Mucosa of stomach (tissue), 1 donor: ENCODE data around the gene KIAA0319L.

Experiments used
- H3K27me3 ChIP-seq: one replicate; pipeline ENCODE4 v1.7.0; 2013; ENCODE audit warnings: mild to moderate bottlenecking, low read length; ENCODE audit not compliant: control insufficient read depth, insufficient read depth
- H3K36me3 ChIP-seq: one replicate; pipeline ENCODE4 v1.7.0; 2013; ENCODE audit warnings: low read length; ENCODE audit not compliant: control insufficient read depth, insufficient read depth
- H3K4me1 ChIP-seq: one replicate; pipeline ENCODE4 v1.7.0; 2013; ENCODE audit warnings: mild to moderate bottlenecking, low read length; ENCODE audit not compliant: control insufficient read depth, insufficient read depth
- H3K4me3 ChIP-seq: one replicate; pipeline ENCODE4 v1.7.0; 2013; ENCODE audit warnings: low read length
- H3K9ac ChIP-seq: one replicate; pipeline ENCODE4 v1.7.0; 2013; ENCODE audit warnings: mild to moderate bottlenecking, low read length, moderate library complexity
- H3K9me3 ChIP-seq: one replicate; pipeline ENCODE4 v1.7.0; 2013; ENCODE audit warnings: mild to moderate bottlenecking, low read length, moderate library complexity; ENCODE audit not compliant: control insufficient read depth
- donor health status: Pancreatic carcinoma.

Gene KIAA0319L

DNA sequence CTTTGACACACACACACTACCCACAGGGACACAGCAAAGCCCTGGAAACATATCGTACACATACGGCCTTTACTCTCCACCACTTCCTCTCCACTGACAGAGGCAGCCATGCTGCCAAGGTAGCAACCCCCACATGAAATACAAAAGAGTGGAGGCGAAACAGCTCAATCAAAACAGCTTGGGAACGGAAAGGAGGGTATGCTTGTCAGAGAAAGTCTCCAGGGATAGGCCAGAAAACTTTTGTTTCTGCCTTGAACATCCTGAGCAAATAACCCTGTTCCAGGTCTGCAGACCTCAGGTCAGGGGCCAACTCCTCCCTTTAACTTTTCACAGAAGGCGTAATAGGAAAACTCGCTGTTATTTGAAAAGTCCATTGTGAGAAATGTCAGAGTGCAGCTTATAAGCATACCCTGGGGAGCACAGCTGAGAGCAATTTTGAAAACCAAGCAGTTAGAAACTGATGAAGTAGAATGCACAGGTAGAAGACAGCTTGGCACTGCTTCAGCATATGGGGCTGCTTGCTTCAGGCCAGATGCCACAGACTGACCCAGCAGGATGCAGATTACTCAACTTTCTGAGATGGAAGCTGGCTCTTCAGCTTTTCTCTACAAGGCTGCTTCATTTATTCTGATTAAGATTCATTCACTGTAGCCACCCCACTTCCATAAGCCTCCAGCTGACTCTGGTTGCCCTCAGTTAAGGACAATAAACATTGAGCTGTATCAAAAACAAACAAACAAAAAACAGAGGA is 18.0 kb downstream of the KIAA0319L start:
- Histone ChIP-seq H3K36me3 (no peaks in the 10 kb centered on the region), H3K9me3 (no peaks in the 10 kb centered on the region), H3K4me3 (no peak overlapping the region), H3K9ac (no peak overlapping the region), H3K4me1 (peaks cover 11% of the 10 kb centered on the region), H3K27me3 (no peaks in the 10 kb centered on the region)

DNA sequence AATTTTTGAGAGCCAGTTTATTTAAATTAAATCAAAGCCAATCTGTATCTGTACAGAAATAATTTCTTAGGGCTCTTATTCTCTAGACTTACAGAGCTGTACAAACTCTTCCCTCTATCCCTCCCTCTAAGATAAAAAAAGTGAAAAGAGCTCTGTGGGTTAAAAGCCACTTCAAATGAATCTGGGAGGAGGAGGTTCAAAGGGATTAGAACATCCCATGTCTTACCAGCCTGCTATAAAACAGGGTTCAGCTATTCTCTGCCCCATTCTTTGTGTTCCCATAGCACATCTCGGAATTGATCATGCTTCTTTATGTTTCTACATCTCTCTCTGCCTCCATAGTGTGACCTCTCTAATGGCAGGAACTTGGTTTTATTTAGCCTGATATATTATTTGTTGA is 19.4 kb downstream of the KIAA0319L start:
- Histone ChIP-seq H3K9me3 (no peaks in the 10 kb centered on the region), H3K4me3 (no peak overlapping the region), H3K4me1 (peaks cover 11% of the 10 kb centered on the region), H3K9ac (no peak overlapping the region), H3K27me3 (no peaks in the 10 kb centered on the region), H3K36me3 (no peaks in the 10 kb centered on the region)

DNA sequence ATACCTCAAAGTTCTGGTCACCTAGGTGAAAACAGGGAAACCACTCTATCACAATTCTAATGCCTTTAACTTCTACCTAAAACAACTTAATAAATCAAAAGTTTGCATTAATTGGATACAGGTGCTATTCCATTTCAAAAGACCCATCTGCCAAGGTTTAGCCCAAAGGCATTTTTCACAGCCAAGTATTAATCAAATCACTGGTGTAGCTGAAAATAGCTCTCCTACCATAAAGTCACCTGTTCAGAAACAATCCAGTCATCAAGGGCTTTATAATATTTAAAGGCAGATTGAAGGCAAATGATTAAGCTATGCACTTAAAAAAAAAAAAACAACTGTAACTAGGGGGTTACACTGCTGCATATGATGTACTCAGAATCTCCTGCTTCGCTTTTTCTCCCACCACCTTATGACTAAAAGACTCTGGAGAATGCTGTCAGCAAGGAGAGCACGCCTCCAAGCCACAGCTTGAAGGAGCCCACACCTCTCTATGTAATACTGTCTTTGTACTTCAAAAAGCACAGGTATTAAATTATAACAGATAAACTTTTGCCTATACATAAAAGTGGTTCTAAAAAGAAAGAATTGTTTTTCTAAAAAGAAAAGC is 20.5 kb downstream of the KIAA0319L start:
- Histone ChIP-seq H3K9ac (no peak overlapping the region), H3K9me3 (no peaks in the 10 kb centered on the region), H3K4me1 (peaks cover 8% of the 10 kb centered on the region), H3K36me3 (no peaks in the 10 kb centered on the region), H3K27me3 (no peaks in the 10 kb centered on the region), H3K4me3 (no peak overlapping the region)

DNA sequence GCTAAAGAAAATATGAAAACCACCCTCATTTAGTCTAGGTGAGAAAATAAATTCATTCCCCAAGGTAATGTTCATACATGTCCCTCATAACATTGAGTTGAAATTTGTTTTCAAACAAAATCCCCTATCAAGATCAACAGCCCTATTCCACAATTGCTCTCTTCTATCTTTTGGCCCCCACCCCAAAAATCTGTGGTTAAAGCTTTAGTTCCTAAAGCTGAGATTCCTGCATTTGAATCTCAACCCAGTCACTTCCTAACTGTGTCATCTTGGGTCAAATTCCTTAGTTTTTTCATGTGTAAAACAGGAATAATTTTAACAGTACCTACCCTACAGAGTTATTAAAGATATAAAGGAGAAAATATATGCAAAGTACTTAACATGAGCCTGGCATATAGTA is 22.0 kb downstream of the KIAA0319L start:
- H3K9ac ChIP-seq, result no peak overlapping the region
- no peak overlapping the region for H3K4me3 ChIP-seq
- peaks cover 8% of the 10 kb centered on the region for H3K4me1 ChIP-seq
- H3K36me3 ChIP-seq, result no peaks in the 10 kb centered on the region
- no peaks in the 10 kb centered on the region for H3K9me3 ChIP-seq
- H3K27me3 ChIP-seq, result no peaks in the 10 kb centered on the region

DNA sequence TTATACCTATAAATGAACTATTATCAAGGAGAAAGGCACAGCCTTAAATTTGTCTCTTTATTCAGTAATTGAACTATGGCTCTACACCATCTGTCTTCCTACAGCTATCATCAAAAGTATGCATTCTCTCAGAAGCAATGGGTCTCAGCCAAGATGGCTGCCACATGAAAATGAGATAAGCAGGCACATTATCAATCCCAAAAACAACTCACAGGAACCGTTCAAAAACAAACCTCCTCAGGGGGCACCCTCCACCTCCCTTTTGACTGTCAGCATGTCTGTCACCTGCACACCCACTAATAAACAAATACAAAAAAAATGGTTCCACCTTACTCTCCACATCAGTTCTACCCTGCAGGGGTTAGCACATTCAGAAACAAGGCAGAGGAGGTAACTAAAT is 23.6 kb downstream of the KIAA0319L start:
- no peaks in the 10 kb centered on the region for H3K4me1 ChIP-seq
- H3K9ac ChIP-seq, result no peak overlapping the region
- no peaks in the 10 kb centered on the region for H3K36me3 ChIP-seq
- no peaks in the 10 kb centered on the region for H3K9me3 ChIP-seq
- no peaks in the 10 kb centered on the region for H3K27me3 ChIP-seq
- H3K4me3 ChIP-seq, result no peak overlapping the region

DNA sequence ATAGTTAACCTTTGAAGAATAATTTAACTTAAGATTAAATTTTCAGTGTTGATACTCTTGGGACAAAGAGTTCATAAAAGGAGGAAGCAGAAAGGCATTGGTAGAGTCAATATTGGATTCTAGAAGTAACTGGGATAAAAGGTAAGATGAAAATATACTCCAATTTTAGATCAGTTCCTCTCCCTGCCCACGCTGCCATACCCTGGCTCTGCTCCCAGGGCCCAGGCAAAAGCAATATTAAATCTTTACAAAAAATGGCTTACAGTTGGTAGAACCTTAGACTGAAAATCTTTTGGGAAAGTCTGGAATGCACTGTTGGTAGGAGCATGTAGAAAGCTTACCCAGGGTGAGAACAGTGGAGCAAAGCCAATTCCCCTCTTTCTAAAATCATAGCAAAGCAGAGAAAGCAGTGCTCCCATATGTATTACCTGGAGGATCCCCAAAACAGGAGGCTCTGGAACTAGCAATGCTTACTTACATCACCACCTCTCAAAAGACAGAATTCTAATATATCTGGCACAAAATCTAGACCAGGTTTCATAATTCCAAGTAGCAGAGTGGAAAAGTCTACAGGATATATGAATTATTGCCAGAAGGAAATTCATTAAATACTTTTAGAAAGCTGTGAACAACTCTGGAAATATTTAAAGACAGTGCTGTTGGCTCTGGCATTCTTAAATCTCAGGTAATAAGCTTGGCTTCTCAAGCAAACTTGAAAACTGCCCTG is 24.5 kb downstream of the KIAA0319L start:
- no peaks in the 10 kb centered on the region for H3K36me3 ChIP-seq
- no peaks in the 10 kb centered on the region for H3K4me1 ChIP-seq
- no peak overlapping the region for H3K4me3 ChIP-seq
- no peak overlapping the region for H3K9ac ChIP-seq
- no peaks in the 10 kb centered on the region for H3K27me3 ChIP-seq
- no peaks in the 10 kb centered on the region for H3K9me3 ChIP-seq

DNA sequence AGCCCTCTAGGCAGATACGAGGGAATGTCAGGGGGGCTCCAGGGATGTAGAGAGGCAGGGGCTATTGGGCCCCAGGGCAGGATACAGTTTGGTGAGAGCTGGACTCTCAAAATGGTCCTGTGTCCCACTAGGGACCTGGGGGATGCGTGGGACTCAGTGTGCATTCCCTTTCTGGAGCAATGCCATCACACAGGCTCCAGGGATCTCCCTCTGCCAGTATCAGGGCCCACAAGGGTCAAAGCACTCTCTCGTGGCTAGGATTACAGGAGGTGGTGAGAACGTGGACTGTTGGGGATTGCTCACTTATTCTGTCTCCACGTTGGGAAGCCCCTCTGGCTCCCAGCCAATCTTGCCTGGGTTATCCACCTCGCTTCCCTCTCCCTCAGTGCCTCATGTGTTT is 25.8 kb downstream of the KIAA0319L start:
- no peaks in the 10 kb centered on the region for H3K9me3 ChIP-seq
- H3K36me3 ChIP-seq, result no peaks in the 10 kb centered on the region
- H3K27me3 ChIP-seq, result no peaks in the 10 kb centered on the region
- H3K4me1 ChIP-seq, result no peaks in the 10 kb centered on the region
- H3K9ac ChIP-seq, result no peak overlapping the region
- H3K4me3 ChIP-seq, result no peak overlapping the region

GRCh38 chr1:35530946-35531345 is 26.3 kb downstream of the KIAA0319L start:
- Histone ChIP-seq H3K9me3 (no peaks in the 10 kb centered on the region), H3K4me1 (no peaks in the 10 kb centered on the region), H3K27me3 (no peaks in the 10 kb centered on the region), H3K4me3 (no peak overlapping the region), H3K9ac (no peak overlapping the region), H3K36me3 (no peaks in the 10 kb centered on the region)

DNA sequence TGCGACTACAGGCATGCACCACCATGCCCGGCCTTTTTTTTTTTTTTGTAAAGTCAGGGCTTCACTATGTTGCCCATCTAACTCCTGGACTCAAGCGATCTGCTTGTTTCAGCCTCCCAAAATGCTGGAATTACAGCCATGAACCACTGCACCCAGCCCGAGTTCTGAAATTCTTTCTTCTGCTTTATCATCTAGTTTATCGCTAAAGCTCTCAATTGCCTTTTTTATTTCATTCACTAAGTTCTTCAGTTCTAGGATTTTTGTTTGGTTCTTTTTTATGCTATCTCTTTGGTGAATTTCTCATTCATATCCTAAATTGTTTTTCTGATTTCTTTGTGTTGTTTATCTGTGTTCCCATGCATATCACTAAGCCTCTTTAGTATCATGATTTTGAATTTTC is 27.0 kb downstream of the KIAA0319L start:
- no peaks in the 10 kb centered on the region for H3K27me3 ChIP-seq
- H3K36me3 ChIP-seq, result no peaks in the 10 kb centered on the region
- H3K4me3 ChIP-seq, result no peak overlapping the region
- no peak overlapping the region for H3K9ac ChIP-seq
- no peaks in the 10 kb centered on the region for H3K4me1 ChIP-seq
- no peaks in the 10 kb centered on the region for H3K9me3 ChIP-seq

DNA sequence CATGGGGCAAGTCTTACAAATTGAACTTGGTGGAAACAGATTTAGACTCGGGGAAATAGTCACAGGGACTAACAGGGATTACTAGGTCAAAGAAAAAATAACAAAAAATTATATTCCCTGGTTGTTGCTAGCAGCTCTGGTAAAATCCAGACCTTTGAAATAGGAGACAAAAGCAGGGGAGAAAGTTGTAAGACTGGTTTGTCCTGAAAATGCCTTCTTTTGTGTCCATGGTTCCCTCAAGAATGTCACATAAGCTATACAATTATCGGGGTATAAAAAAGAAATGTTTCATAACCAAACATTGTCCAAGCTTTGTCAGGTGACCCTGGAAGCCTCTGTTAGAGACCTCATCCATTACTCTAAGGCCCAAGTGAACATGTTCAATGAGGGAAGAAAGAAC is 33.1 kb downstream of the KIAA0319L start:
- Histone ChIP-seq H3K9ac (no peak overlapping the region), H3K9me3 (no peaks in the 10 kb centered on the region), H3K27me3 (no peaks in the 10 kb centered on the region), H3K36me3 (no peaks in the 10 kb centered on the region), H3K4me3 (no peak overlapping the region), H3K4me1 (no peaks in the 10 kb centered on the region)

DNA sequence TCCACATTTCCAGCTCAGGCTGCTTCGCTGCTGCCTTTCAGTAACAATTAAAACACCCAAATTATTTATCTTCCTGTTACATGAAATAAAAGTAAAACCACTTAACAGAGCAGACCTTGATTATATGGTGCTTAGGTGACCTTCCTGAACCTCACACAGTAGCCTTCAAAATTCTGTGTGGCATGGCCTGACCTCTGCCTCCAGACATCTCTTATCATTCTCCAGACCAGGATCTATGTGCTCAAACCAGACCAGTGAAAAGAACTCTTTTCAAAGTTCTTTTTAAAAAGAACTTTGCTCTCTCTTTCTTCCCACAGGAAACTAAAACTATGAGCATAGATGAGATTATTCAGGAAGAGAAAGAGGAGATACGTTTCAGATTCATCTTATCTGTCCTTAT is 37.8 kb downstream of the KIAA0319L start:
- Histone ChIP-seq H3K9me3 (no peaks in the 10 kb centered on the region), H3K36me3 (no peaks in the 10 kb centered on the region), H3K9ac (no peak overlapping the region), H3K4me3 (no peak overlapping the region), H3K4me1 (no peaks in the 10 kb centered on the region), H3K27me3 (no peaks in the 10 kb centered on the region)

- Histone ChIP-seq H3K4me1 (no peaks in the 10 kb centered on the region), H3K9ac (no peak overlapping the region), H3K4me3 (no peak overlapping the region), H3K36me3 (no peaks in the 10 kb centered on the region), H3K27me3 (no peaks in the 10 kb centered on the region), H3K9me3 (no peaks in the 10 kb centered on the region)
Measured at GRCh38 chr1:35518183-35518582, 39.0 kb downstream of the KIAA0319L start.
